ENCODE measurements around the gene MEGF8.

MEGF8 gene

DNA sequence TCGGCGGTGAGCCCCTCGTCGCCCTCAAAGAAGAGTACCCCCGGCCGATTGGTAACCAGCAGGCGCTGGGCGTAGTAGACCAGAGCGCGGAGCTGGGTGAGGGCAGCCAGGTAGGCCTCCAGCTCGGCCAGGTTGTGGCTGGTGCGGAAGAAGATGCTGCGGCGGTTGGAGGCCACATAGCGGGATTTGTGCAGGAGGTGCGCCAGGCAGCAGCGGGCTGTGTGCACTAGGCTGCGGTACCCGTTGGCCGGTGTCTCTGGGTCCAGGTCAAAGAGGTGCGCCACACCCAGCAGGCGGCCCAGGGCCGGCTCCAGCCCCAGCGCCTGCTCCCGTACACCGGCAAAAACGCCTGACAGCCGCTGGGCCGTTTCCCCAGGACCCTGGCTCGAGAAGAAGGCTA, 84.9 kb downstream of the MEGF8 start:
- H3K4me3 ChIP-seq (replicated peaks; ENCODE audit: low read depth, low read length), result no peak overlapping the region
- TF ChIP-seq, protein P1, sequence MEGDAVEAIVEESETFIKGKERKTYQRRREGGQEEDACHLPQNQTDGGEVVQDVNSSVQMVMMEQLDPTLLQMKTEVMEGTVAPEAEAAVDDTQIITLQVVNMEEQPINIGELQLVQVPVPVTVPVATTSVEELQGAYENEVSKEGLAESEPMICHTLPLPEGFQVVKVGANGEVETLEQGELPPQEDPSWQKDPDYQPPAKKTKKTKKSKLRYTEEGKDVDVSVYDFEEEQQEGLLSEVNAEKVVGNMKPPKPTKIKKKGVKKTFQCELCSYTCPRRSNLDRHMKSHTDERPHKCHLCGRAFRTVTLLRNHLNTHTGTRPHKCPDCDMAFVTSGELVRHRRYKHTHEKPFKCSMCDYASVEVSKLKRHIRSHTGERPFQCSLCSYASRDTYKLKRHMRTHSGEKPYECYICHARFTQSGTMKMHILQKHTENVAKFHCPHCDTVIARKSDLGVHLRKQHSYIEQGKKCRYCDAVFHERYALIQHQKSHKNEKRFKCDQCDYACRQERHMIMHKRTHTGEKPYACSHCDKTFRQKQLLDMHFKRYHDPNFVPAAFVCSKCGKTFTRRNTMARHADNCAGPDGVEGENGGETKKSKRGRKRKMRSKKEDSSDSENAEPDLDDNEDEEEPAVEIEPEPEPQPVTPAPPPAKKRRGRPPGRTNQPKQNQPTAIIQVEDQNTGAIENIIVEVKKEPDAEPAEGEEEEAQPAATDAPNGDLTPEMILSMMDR (IDR thresholded peaks at IDR 0.05; ENCODE audit: low read depth, low read length, missing control alignments), result no peak
- no peak for DNase-seq (ENCODE audit: extremely low read depth, low read depth)

DNA sequence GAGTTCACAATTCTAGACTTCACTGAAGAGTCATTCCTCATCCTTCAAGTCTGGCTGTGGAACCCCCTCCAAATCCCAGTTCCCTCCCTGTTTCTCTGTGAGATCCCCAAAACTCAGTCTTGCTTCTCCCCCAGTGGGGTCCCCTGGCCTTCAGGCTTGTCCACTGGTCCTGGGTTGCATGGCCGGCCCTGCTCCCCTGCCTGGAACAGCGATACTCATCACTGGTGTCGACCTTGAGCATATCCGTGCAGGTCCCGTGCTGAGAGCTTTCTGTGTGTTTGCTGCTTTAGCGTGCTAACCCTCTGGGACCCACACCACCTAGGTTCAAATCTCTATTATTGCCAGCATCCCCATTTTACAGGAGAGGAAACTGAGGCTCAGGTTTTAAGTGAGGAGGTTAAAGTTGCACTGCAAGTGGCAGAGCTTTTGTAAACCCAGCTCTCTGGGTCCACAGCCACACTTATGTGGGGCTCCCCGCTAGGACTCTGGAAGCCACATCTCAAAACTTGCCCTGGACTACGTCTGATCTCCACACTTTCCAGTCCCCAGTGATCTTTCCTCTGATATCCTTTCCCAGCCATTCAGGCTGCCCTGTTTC, 86.2 kb downstream of the MEGF8 start:
- no peak overlapping the region for H3K4me3 ChIP-seq (replicated peaks; ENCODE audit: low read depth, low read length)
- no peak for DNase-seq (ENCODE audit: extremely low read depth, low read depth)
- TF ChIP-seq, protein P1 (IDR thresholded peaks at IDR 0.05; ENCODE audit: low read depth, low read length, missing control alignments), result no peak

DNA sequence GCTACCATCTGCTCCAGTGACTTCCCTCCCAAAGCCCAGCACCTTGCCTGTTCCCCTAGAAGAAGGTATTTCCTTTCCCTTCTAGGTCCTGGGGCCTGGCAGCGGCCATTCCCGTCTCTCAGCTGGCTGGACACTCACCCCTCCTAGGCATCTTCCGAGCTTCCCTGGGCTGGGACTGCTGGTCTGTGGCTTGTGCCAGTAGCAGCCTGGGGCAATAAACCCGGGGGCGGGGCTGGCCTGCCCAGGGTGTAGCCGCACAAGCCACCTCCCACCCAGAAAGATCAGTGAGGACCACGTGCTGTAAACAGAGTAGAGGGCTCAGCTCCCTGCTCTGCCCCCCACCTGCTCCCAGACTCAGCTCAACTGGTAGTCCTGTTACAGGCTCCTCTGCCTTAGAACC, 86.8 kb downstream of the MEGF8 start:
- H3K4me3 ChIP-seq (replicated peaks; ENCODE audit: low read depth, low read length), result no peak overlapping the region
- no peak for DNase-seq (ENCODE audit: extremely low read depth, low read depth)
- TF ChIP-seq, protein P1 (IDR thresholded peaks at IDR 0.05; ENCODE audit: low read depth, low read length, missing control alignments), result no peak

DNA sequence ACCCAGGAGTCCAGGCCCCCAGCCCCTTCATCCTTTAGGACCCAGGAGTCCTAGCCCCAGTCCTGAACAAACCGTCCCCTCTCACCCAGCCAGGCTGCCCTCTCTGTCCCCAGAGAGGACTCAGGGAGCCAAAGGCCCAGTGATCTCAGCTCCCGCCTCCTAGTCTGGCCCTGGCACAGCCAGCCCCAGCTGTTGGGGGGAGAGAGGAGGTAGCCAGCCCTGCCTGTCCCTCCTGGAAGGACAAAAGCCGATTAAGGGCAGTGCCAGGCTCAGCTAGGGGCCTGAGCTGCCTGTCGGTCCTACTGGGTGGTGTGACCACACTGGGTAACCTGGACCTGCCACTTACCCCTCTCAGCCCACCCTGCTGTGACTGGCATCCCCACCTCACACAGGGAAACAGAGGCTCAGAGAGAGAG, 87.2 kb downstream of the MEGF8 start:
- H3K4me3 ChIP-seq (replicated peaks; ENCODE audit: low read depth, low read length), result no peak overlapping the region
- TF ChIP-seq, protein P1 (IDR thresholded peaks at IDR 0.05; ENCODE audit: low read depth, low read length, missing control alignments), result no peak
- no peak for DNase-seq (ENCODE audit: extremely low read depth, low read depth)

DNA sequence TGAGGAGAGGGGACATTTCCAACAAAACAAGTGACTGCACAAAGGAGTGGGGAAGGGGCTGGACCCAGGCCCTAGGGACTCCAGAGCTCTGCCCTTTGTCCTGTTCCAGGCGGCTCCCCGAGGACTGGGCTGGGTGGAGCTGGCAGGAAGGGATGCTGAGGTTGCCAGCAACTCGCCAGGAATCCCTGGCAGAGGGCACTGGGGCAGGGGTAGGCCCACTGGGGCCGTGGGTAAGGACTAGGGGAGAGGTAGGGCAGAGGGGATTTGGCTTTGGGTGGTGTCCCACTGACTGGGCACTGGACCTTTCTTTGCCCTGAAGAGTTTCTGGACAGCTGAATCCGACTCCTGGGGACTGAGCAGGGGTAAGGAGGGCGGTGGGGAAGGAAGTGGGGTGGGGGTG, 93.9 kb downstream of the MEGF8 start:
- no peak for DNase-seq (ENCODE audit: extremely low read depth, low read depth)
- no peak overlapping the region for H3K4me3 ChIP-seq (replicated peaks; ENCODE audit: low read depth, low read length)
- TF ChIP-seq, protein P1 (IDR thresholded peaks at IDR 0.05; ENCODE audit: low read depth, low read length, missing control alignments), result no peak

DNA sequence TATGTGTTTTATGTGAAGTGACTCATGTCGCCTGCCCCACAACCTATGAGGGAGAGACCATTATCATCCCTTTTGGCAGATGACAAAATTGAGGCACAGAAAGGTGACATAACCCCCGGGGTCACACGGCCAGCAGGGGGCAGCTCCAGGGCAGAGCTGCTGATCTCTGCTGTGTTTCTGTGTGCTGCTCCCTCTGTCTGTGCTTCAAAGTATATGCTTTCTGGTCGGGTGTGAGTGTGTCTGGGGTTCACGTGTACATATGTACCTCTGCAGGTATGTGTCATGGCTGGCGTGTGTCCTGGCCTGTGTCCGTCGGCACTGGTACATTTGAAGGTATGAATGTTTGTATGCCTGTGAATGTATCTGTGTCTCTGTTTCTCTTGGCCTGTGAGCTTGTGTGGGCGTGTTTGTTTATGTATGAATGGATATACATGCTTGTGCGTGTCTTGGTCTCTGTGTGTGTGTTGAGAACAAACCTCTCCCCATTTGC, 94.7 kb downstream of the MEGF8 start:
- DNase-seq (ENCODE audit: extremely low read depth, low read depth), result no peak
- H3K4me3 ChIP-seq (replicated peaks; ENCODE audit: low read depth, low read length), result no peak overlapping the region
- TF ChIP-seq, protein P1 (IDR thresholded peaks at IDR 0.05; ENCODE audit: low read depth, low read length, missing control alignments), result peak; percentile 81

DNA sequence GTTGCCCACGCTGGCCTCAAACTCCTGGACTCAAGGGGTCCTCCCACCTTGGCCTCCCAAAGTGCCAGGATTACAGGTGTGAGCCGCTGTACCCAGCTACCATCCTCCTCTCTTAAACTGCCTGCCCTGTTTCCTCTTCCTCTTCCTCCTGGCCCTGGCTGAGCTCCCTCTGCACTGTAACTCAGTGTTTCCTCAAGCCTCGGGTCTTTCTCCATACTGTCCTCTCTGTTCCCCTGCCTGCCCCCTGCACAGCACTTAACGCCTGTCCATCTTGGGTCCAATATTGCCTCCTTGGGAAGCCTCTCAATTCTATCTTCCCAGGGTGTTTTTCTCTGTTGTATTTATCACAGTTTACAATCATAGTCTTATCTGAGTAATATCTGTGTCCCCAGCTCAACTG, 95.7 kb downstream of the MEGF8 start:
- DNase-seq (ENCODE audit: extremely low read depth, low read depth), result no peak
- H3K4me3 ChIP-seq (replicated peaks; ENCODE audit: low read depth, low read length), result no peak overlapping the region
- TF ChIP-seq, protein P1 (IDR thresholded peaks at IDR 0.05; ENCODE audit: low read depth, low read length, missing control alignments), result no peak

Measured in HFF-Myc (cell line).